ENCODE results near the gene SPAG9.

SPAG9 gene

GRCh38 chr17:51036084-51036483 lies 84.6 kb downstream of the SPAG9 start:
- DNase-seq: no peak

GRCh38 chr17:51035431-51035830 lies 85.2 kb downstream of the SPAG9 start:
- DNase-seq: peak in 1 of 2 donors; percentile 68

DNA sequence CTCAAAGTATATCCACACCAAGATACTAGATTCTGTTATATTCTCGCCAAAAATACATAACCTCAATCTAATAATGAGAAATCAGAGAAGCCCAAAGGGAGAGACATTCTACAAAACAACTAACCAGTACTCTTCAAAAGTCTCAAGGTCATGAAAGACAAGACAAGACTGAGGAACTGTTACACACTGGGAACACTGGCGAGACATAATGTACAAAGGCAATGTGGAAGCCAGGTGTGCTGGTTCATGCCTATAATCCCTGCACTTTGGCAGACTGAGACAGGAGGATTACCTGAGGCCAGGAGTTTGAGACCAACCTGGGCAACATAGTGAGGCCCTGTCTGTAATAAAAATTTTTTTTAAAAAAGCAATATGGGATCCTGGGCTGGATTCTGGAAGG lies 85.9 kb downstream of the SPAG9 start:
- DNase-seq: no peak

DNA sequence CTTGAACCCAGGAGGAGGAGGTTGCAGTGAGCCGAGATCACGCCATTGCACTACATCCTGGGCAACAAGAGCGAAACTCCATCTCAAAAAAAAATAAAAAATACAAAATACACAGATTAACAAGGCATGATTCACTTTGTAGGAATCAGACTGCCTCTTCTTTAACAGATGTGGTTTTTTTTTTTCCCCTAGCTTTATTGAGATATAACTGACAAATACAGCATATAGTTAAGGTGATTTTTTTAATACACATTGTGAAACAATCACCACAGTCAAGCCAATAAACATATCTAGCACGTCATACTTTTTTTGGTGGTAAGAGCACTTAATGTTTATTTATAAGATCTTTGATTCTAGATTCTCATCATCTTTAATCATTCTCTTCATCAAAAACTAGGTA lies 87.8 kb downstream of the SPAG9 start:
- no peak for DNase-seq

DNA sequence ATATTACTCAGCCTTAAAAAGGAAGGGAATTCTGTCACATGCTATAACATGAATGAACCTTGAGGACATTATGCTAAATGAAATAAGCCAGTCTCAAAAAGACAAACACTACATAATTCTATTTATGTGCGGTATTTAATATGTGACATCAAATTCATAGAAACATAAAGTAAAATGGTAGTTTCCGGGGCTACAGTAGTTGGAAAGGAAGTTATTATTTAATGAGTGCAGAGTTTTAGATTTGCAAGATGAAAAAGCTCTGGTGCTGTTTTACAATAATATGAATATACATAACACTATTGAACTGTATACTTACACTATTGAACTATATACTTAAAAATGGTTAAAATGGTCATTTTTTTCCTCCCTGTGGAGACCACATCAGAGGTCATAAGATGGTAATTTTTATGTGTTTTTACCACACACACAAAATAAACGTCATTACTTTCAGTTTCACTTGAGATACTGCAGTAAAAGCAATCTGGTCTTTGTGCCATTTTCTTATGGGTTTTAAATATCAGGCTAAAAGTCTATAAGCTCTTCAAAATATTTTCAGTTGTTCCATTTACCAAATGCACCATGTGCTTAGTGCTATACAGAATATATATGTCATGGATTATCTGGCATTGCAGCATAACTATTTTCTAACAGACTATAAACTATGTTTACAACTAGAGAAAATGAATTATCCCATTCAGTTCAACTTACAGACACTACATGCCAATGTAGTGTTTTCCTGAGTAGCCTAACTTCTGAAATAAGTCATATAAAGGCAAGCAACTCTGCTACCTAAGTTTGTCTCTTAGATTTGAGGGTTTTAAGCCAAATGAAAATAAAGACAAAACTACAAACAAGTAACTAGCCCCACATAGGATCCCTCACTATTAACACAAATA lies 90.9 kb downstream of the SPAG9 start:
- DNase-seq: no peak

DNA sequence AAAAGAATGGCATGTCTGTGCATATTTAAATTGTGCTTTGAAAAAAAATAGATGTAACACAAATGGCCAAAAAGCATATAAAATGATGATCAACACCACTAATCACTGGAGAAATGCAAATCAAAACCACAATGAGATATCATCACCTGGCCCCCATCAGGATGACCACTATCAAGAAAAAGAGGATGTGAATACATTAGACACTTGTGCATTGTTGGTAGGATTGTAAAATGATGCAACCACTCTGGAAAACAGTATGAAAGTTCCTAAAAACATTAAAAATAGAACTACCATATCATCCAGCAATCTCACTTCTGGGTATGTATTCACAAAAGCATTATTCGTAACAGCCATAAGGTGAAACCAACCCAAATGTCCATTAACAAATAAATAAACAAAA lies 91.5 kb downstream of the SPAG9 start:
- DNase-seq: no peak

DNA sequence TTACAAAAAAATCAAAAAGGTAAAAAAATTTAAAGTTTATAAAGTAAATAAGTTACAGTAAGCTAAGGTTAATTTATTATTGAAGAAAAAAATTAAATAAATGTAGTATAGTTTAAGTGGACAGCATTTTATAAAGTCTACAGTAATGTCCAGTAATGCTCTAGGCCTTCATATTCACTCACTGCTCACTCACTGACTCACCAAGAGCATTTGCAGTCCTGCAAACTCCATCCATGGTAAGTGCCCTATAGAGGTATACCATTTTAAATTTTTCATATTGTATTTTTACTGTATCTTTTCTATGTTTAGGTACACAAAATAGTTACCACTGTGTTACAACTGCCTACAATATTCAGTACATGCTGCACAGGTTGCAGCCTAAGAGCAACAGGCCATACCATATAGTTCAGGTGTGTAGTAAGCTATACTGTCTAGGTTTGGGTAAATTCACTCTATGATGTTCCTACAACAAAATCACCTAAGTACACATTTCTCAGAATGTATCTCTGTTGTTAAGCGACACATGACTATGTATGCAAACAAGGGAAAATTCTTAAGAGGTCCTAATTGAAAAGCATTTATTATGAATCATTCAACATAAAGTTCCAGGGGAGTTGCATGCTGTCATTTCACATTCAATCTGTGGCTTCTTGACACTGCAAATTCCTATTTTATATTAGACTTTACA lies 92.3 kb downstream of the SPAG9 start:
- no peak for DNase-seq

DNA sequence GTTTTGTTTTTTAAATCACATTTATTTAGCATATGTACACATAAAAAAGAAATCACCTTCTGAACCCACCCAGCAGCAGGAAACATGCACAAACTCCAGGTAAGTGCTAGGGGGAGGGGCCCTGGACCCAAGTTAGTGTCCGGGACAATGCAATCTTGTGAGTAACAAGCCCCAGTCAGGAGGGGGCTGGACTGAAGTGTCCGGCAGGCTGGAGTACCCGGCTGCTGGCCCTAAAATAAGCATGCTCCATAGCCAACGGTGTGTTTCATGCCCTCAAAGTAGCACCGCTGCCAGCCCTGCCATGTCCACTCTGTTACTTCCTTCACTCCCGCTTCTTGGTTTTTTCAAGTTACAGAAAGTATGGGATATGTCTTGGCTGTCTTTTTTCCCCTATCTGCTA lies 102.1 kb downstream of the SPAG9 start:
- DNase-seq: no peak

DNA sequence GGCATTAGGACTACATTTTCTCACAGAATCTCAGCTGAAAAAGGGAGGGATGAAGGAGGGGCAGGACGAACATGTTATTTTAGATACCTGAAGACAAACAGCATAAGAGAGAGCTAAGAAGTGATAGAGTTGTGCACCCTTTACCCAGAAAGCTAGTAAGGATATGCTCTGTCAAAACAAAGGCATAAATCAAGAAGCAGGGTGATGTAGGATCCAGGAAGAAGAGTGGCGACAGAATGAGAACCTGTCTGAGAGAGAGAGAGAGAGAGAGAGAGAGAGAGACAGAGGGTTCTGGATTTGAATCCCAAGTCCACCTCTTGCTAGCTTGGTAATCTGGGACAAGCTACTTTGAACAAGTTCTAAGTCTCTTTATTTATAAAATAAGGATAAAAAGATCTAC lies 103.4 kb downstream of the SPAG9 start:
- no peak for DNase-seq

DNA sequence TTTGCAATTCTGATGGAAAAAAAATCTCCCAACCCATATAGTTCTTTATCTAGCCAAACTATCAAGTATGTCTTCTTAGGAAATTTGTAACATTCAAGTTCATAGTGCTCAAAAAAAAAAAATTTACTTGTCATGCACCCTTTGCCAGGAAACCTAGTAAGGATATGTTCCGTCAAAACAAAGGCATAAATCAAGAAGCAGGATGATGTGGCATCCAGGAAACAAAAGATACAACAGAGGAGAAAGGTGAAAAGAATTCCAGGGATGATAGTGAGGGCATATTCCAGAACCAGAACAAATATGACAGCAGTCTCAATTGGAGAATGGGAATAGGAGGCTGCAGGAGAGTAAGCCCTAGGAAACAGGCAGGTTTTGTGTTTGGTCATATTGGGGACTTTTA lies 104.6 kb downstream of the SPAG9 start:
- no peak for DNase-seq

GRCh38 chr17:51015145-51015558 lies 105.5 kb downstream of the SPAG9 start:
- DNase-seq: no peak

DNA sequence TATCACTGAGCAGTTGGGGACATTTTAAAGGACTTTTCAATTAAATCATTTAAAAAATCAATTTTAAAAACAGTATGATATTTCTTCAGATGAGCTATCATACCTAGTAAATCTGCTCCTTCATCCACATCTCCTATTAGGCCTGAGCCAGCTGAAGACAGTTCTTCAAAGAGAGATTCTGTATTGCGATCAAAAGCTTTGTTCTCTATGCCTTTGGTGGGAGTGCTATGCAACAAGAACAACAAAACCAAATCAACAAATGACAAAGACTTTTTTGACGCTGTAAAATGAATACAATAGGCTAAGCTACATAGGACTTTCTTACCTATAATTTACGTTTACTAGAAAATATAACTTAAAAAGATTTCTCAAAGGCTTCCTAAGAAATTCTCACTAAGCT lies 106.5 kb downstream of the SPAG9 start:
- peak in 1 of 2 donors; percentile 44 for DNase-seq

DNA sequence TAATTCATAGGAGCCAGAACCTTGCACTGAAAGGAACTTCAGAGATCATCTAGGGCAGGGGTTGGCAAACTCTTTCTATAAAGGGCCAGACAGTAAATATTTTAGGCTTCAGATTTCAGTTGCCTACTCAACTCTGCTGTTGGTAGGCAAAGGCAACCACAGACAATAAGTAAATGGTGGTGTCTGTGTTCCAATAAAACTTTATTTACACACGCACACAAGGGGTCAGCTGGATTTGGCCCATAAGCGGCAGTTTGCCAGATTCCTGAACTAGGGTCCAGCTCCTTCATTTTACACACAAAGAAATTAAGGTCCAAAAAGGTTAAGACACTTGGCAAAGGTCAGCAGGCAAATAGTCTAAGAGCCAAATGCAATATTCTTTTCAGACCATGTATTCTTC lies 107.3 kb downstream of the SPAG9 start:
- no peak for DNase-seq

GRCh38 chr17:51012538-51012937 lies 108.1 kb downstream of the SPAG9 start:
- no peak for DNase-seq

DNA sequence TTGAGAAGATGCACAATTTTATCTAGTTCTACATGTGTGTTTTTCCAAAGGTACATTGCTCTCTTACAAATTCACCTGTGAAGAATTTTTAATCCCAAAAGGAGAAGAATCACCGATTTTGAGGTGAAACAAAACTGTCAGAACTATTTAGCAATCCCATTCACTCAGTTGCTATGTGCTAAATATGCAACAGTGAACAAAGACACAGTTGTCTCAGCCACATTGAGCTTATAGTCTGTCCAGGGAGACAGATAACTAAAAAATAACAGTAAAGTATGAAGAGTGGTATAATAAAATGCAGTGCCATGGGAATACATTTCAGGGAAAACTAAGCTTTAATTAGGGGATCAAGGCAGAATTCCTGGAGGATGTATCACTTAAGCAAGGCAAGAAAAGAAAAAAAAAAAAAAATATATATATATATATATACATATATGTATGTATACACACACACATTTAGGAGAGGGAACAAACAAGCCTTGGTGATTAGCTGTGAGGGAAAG lies 110.4 kb downstream of the SPAG9 start:
- DNase-seq: no peak

- DNase-seq: no peak
Measured at GRCh38 chr17:51006601-51007000, 114.1 kb downstream of the SPAG9 start.

GRCh38 chr17:51005768-51006167 lies 114.9 kb downstream of the SPAG9 start:
- no peak for DNase-seq

- no peak for DNase-seq
Measured at GRCh38 chr17:51004249-51004648, 116.4 kb downstream of the SPAG9 start.

DNA sequence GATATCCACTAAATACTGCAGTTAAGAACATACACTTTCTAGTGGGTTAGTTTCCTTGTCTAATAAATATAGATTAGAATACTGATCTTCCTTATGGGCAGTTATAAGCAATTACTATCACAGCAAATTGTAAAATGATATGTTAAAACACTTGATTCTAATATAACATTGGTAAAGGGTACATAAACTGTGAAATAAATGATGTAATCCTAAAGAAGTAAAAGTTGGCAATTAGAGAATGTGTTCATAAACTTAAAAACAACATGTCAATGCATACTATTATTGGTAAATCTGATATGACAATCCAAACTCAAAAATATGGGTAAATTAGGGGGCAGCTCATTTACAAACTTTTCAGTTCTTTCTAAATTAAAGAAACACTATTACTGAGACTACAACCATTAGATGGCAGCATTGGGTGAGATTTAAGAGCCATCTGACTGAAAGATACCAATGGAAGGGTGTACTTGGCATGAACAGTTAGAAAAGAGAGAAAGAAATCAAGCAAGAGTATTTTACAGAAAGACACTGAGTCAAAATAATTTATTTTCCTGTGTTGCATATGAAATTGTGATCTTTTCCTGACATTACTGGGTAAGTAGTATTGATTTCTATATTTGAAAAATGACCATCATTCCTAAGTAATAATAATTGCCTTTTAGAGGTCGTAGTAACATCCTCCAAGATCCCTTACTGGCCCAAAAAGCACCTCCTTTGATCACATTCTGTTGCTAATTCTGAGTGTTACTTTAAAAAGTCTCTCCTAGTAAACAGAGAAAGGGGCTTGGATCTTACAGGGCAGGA lies 119.6 kb downstream of the SPAG9 start:
- DNase-seq: peak in 1 of 2 donors; percentile 90

- no peak for DNase-seq
Measured at GRCh38 chr17:50995668-50996067, 125.0 kb downstream of the SPAG9 start.

DNA sequence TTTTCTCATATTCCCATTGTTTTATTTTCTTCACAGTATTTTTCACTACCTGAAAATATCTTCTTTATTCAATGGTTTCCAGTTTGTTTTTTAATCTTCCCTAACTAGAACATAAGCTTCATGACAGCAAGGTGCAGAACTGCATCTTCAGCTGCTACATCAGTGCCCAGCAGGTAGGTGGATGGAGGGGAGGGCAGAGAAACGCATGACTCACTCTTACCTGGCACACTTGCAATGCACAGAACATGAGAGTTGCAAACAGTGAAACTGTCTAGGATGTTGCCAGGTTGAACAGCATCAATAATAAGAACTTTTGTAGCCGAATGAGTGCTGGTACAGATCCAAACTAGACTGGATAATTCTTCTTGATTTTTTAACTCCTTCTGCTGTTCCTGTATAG lies 127.1 kb downstream of the SPAG9 start:
- no peak for DNase-seq

GRCh38 chr17:50989149-50989548 lies 131.5 kb downstream of the SPAG9 start:
- DNase-seq: no peak

DNA sequence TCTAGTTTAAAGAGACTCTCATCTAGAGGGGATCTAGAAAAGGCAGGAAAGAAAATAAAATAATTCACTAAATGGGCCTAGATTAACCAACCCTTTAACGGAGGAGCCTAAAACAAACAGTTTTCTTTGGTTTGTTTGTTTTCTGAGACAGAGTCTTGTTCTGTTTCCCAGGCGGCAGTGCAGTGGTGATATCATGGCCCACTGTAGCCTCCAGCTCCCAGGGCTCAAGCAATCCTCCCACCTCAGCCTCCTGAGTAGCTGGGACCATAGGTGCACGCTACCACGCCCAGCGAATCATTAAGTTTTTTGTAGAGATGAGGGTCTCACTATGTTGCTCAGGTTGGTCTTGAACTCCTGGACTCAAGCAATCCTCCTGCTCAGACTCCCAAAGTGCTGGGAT lies 132.2 kb downstream of the SPAG9 start:
- no peak for DNase-seq
